Upper lobe of right lung (tissue), 1 donor: ENCODE measurements around the gene P2RY12. TPM values are rescaled to one million over a fixed set of nuclear protein-coding genes. Genes with fewer than 3 reads are reported as not detected.

Experiments
- ATAC-seq: fragments of 200-7000 bp; cut with Tn5 transposase; one replicate; pipeline ENCODE4 v1.9.1; 2020; ENCODE audit warnings: mild to moderate bottlenecking, moderate library complexity
- DNase-seq: peaks from one replicate; pipeline ENCODE4 v3.0.0-alpha.2; 2020
- H3K27ac ChIP-seq: fragments of 200-600 bp; one replicate; pipeline ENCODE4 v1.8.0; 2022
- H3K27me3 ChIP-seq: fragments of 200-600 bp; one replicate; pipeline ENCODE4 v1.8.0; 2022; ENCODE audit warnings: mild to moderate bottlenecking
- H3K36me3 ChIP-seq: fragments of 200-600 bp; one replicate; pipeline ENCODE4 v1.8.0; 2022
- H3K4me1 ChIP-seq: fragments of 200-600 bp; one replicate; pipeline ENCODE4 v1.8.0; 2022
- H3K4me3 ChIP-seq: fragments of 200-600 bp; one replicate; pipeline ENCODE4 v1.8.0; 2022; ENCODE audit warnings: mild to moderate bottlenecking
- H3K9me3 ChIP-seq: fragments of 200-600 bp; one replicate; pipeline ENCODE4 v1.8.0; 2022
- intact Hi-C: fragments of 100-400 bp; cut with DNase I; formaldehyde crosslinking; loops from one replicate; pipeline ENCODE4 v1.11.0; 2022
- total RNA-seq: library from RNA; stranded (reverse); fragmentation: NEBNext Ultra II Directional; extraction: Animal tissue kit (Norgen Biotek cat#: 25700); gene quantifications from one replicate; pipeline ENCODE4 v1.2.1, GENCODE V29; 2021
- TF ChIP-seq, protein P1 (sequence below): fragments of 200-600 bp; IDR thresholded peaks from one replicate; pipeline ENCODE4 v1.8.0; 2022; ENCODE audit warnings: antibody characterized with exemption
- donor health status: DM: no; HTN: yes; CAD: no; lungs with severe emphysema.

The P2RY12 gene
- total RNA-seq, 1 donor from 2014 or later = 3.1 TPM

DNA sequence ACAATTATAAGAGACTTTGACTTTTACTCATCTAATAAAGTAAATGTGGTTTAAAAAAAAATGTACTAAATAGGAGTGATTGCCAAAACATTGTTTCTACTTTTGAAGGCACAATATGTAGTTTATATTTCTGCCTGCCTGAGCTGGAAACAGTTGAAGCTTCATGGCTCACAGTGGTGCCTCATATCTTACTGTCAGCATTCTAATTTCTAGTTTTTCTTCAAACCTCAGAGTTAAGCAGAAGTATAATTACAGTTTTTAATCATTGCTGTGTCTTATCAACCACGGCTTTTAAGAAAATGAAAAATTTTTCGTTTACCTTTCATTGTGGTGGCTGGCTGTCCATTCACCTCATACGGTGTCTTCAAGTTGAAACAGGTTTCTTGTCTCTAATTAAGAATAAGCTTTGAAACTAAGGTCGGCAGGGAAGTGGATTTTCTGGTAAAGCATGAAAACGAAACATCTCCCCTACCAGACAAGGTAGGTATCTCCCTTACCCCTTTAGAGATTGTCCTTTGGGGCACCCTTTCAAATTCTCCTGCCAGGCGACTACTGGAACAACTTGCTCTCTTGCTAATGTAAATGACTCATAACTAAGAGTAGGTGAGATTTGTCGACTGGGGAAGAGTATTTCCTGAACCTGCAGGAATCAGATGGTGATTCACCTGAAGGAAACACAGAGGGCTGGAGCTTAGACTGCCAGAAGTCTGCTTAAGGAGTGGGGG, 68.1 kb downstream of the P2RY12 start, which contains the start of gene GPR87:
TSS of gene GPR87 (minus strand) at position 554 of the 725 bp plus-strand sequence. CDS start 16,720 bp downstream, outside the sequence.
- intact Hi-C loops = no loop called here
- Histone ChIP-seq H3K4me3 (no peak within 1 kb of the TSS), H3K4me1 (no peaks in the 10 kb centered on the region), H3K27me3 (no peaks in the 10 kb centered on the region), H3K27ac (no peak within 1 kb of the TSS), H3K36me3 (no peaks in the 10 kb centered on the region), H3K9me3 (no peaks in the 10 kb centered on the region)
- ATAC-seq = no peak
- no peak for DNase-seq
- TF ChIP-seq, protein P1, sequence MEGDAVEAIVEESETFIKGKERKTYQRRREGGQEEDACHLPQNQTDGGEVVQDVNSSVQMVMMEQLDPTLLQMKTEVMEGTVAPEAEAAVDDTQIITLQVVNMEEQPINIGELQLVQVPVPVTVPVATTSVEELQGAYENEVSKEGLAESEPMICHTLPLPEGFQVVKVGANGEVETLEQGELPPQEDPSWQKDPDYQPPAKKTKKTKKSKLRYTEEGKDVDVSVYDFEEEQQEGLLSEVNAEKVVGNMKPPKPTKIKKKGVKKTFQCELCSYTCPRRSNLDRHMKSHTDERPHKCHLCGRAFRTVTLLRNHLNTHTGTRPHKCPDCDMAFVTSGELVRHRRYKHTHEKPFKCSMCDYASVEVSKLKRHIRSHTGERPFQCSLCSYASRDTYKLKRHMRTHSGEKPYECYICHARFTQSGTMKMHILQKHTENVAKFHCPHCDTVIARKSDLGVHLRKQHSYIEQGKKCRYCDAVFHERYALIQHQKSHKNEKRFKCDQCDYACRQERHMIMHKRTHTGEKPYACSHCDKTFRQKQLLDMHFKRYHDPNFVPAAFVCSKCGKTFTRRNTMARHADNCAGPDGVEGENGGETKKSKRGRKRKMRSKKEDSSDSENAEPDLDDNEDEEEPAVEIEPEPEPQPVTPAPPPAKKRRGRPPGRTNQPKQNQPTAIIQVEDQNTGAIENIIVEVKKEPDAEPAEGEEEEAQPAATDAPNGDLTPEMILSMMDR = no peak

GRCh38 chr3:151315846-151316245, 68.7 kb downstream of the P2RY12 start:
- TF ChIP-seq, protein P1 = no peak
- intact Hi-C loops = no loop called here

GRCh38 chr3:151315136-151315535, 69.4 kb downstream of the P2RY12 start:
- ATAC-seq (no peak), DNase-seq (no peak)
- no peak overlapping the region for H3K4me3 ChIP-seq
- H3K4me1 ChIP-seq = no peaks in the 10 kb centered on the region
- TF ChIP-seq, protein P1 = no peak
- intact Hi-C loops = no loop called here
- H3K9me3 ChIP-seq = no peaks in the 10 kb centered on the region
- no peaks in the 10 kb centered on the region for H3K27me3 ChIP-seq
- no peak overlapping the region for H3K27ac ChIP-seq
- H3K36me3 ChIP-seq = no peaks in the 10 kb centered on the region

More at GRCh38 chr3:151315846-151316245, 68.7 kb downstream of the P2RY12 start:
- Histone ChIP-seq H3K4me3 (no peak overlapping the region), H3K9me3 (no peaks in the 10 kb centered on the region), H3K27me3 (no peaks in the 10 kb centered on the region), H3K27ac (no peak overlapping the region), H3K4me1 (no peaks in the 10 kb centered on the region), H3K36me3 (no peaks in the 10 kb centered on the region)
- ATAC-seq (no peak), DNase-seq (no peak)

DNA sequence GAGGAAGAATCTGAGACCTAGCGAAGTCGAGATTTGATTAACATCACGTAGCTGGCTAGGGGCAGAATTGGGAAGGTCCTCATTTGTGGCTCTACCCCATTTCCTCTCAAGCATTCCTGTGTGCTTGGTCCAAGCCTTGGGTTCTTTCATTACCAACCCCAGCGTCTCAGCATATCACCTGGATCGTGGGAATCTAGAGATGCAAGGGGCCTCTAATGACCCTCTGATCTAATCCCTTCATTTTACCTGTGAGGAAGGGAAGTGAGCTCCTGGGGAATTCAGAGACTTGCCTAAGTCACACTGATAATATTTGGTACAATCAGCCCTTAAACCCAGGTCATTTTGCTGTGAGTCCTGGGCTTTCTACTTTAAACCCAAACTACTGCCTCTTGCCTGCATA, 70.0 kb downstream of the P2RY12 start:
- H3K36me3 ChIP-seq = no peaks in the 10 kb centered on the region
- no peak overlapping the region for H3K4me3 ChIP-seq
- no peaks in the 10 kb centered on the region for H3K9me3 ChIP-seq
- intact Hi-C loops = no loop called here
- DNase-seq = no peak
- no peaks in the 10 kb centered on the region for H3K4me1 ChIP-seq
- H3K27ac ChIP-seq = no peak overlapping the region
- H3K27me3 ChIP-seq = no peaks in the 10 kb centered on the region
- TF ChIP-seq, protein P1 = no peak
- ATAC-seq = no peak

- ATAC-seq (no peak), DNase-seq (no peak)
- no peaks in the 10 kb centered on the region for H3K9me3 ChIP-seq
- no peak overlapping the region for H3K27ac ChIP-seq
- intact Hi-C loops = no loop called here
- TF ChIP-seq, protein P1 = no peak
- no peaks in the 10 kb centered on the region for H3K4me1 ChIP-seq
- H3K27me3 ChIP-seq = no peaks in the 10 kb centered on the region
- H3K4me3 ChIP-seq = no peak overlapping the region
- no peaks in the 10 kb centered on the region for H3K36me3 ChIP-seq
These were observed 70.4 kb downstream of the P2RY12 start for GRCh38 chr3:151314137-151314536.
